SU-DHL-6 (cell line): ENCODE results near the gene SPRY2.

Experiments used
- H2AFZ ChIP-seq: fragments of 200-600 bp; sonication (generic); 2 replicates; pipeline ENCODE4 v1.6.1; 2014; ENCODE audit warnings: low read depth, mild to moderate bottlenecking, moderate library complexity, mixed read lengths, antibody characterized with exemption, low read length; ENCODE audit not compliant: severe bottlenecking
- H3F3A ChIP-seq: fragments of 200-600 bp; shearing (Covaris generic); 2 replicates; pipeline ENCODE4 v1.6.0; 2016; ENCODE audit warnings: antibody characterized with exemption, mild to moderate bottlenecking; ENCODE audit not compliant: insufficient read depth
- H3K27ac ChIP-seq: fragments of 200-600 bp; sonication (generic); 2 replicates; pipeline ENCODE4 v1.5.1; 2016; ENCODE audit warnings: low read depth, mild to moderate bottlenecking, low read length, moderate library complexity, mixed read lengths
- H3K27me3 ChIP-seq: fragments of 200-600 bp; sonication (generic), shearing (Covaris generic); 2 replicates; pipeline ENCODE4 v1.6.0; 2014; ENCODE audit warnings: mild to moderate bottlenecking, low read length
- H3K36me3 ChIP-seq: fragments of 200-600 bp; sonication (generic); 2 replicates; pipeline ENCODE4 v1.6.1; 2014; ENCODE audit warnings: mild to moderate bottlenecking, low read length, mixed read lengths
- H3K4me2 ChIP-seq: fragments of 300-600, 200-600 bp; shearing (Covaris generic), sonication (generic); 2 replicates; pipeline ENCODE4 v1.6.0; 2014; ENCODE audit warnings: low read length, low read depth, mild to moderate bottlenecking; ENCODE audit not compliant: poor library complexity, severe bottlenecking
- H3K4me3 ChIP-seq: fragments of 200-600 bp; sonication (generic); 2 replicates; pipeline ENCODE4 v1.5.1; 2014; ENCODE audit warnings: antibody characterized with exemption, low read length, mild to moderate bottlenecking, mixed read lengths; ENCODE audit not compliant: insufficient read depth, poor library complexity, severe bottlenecking
- H3K79me2 ChIP-seq: fragments of 200-600 bp; sonication (generic); 2 replicates; pipeline ENCODE4 v1.6.1; 2014; ENCODE audit warnings: mild to moderate bottlenecking, low read length, moderate library complexity; ENCODE audit not compliant: insufficient read depth
- H3K9ac ChIP-seq: fragments of 200-600 bp; sonication (generic); 2 replicates; pipeline ENCODE4 v1.7.0; 2014; ENCODE audit warnings: mild to moderate bottlenecking, low read length
- H3K9me2 ChIP-seq: fragments of 200-600 bp; sonication (generic); replicated peaks from 2 replicates; pipeline ENCODE4 v1.6.1; 2014; ENCODE audit warnings: low read length; ENCODE audit not compliant: insufficient read depth
- H3K9me3 ChIP-seq: fragments of 200-600 bp; sonication (generic); 2 replicates; pipeline ENCODE4 v1.6.1; 2014; ENCODE audit warnings: low read length, mixed read lengths; ENCODE audit not compliant: insufficient read depth
- H4K20me1 ChIP-seq: fragments of 200-600 bp; sonication (generic); 2 replicates; pipeline ENCODE4 v1.6.1; 2014; ENCODE audit warnings: low read depth, mild to moderate bottlenecking, antibody characterized with exemption, low read length, moderate library complexity, mixed read lengths
- EZH2phosphoT487 ChIP-seq: fragments of 200-600 bp; sonication (generic), shearing (Covaris generic); conservative IDR thresholded peaks from 2 replicates; pipeline ENCODE4 v1.6.1; 2018; ENCODE audit warnings: mild to moderate bottlenecking, antibody characterized with exemption, low read length, moderate library complexity, mixed read lengths
- TF ChIP-seq, protein P1 (sequence below): fragments of 200-600 bp; sonication (generic); IDR thresholded peaks from one replicate; pipeline ENCODE4 v1.5.1; 2017; ENCODE audit warnings: antibody characterized with exemption, mild to moderate bottlenecking, low read length, moderate library complexity; ENCODE audit not compliant: insufficient read depth, poor library complexity, severe bottlenecking

SPRY2 gene

DNA sequence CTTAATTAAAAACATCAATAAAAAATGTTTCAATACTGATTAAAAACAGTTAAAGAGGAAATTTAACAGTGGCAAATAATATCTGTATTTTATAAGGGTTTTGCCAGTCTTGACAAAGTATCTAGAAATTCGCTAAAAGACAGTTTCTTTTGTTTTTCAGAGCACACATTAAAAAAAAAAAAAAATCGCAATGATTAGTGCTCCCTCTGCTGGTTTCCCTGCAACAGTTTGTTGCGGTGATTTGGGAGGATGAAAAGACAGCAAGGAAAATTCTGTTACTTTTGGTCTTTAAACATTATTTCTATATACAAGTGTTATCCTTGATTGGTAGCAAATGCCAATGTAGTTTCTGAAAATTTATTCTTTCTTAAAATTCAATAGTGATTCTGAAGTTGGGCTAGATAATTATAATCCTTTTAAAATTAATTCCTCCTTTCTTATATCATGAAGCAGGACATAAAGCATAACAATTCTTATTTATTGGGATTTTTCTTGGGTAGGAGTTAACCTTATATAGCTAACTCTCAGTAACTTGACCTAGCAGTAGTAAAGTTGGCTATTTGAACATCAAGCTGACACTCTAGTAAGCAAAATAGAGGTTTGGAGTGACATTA lies 23.1 kb upstream of the SPRY2 start:
- H3K9ac ChIP-seq: no peak overlapping the region

GRCh38 chr13:80362481-80362880 lies 21.6 kb upstream of the SPRY2 start:
- Histone ChIP-seq H3K27me3 (no peaks in the 10 kb centered on the region), H3K9me2 (no peaks in the 10 kb centered on the region), H3F3A (no peaks in the 10 kb centered on the region), H3K4me3 (no peak overlapping the region), H3K9ac (no peak overlapping the region), H4K20me1 (no peaks in the 10 kb centered on the region), H3K79me2 (no peaks in the 10 kb centered on the region), H3K36me3 (no peaks in the 10 kb centered on the region), H3K27ac (no peak overlapping the region), H3K9me3 (no peaks in the 10 kb centered on the region), H2AFZ (no peak overlapping the region), H3K4me2 (no peak overlapping the region)
- no peak for TF ChIP-seq EZH2phosphoT487
- TF ChIP-seq, protein P1, sequence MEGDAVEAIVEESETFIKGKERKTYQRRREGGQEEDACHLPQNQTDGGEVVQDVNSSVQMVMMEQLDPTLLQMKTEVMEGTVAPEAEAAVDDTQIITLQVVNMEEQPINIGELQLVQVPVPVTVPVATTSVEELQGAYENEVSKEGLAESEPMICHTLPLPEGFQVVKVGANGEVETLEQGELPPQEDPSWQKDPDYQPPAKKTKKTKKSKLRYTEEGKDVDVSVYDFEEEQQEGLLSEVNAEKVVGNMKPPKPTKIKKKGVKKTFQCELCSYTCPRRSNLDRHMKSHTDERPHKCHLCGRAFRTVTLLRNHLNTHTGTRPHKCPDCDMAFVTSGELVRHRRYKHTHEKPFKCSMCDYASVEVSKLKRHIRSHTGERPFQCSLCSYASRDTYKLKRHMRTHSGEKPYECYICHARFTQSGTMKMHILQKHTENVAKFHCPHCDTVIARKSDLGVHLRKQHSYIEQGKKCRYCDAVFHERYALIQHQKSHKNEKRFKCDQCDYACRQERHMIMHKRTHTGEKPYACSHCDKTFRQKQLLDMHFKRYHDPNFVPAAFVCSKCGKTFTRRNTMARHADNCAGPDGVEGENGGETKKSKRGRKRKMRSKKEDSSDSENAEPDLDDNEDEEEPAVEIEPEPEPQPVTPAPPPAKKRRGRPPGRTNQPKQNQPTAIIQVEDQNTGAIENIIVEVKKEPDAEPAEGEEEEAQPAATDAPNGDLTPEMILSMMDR: no peak

More for the DNA sequence above, 23.1 kb upstream of the SPRY2 start:
- H3K4me3 ChIP-seq: no peak overlapping the region
- no peaks in the 10 kb centered on the region for H3K36me3 ChIP-seq
- no peak for TF ChIP-seq EZH2phosphoT487
- TF ChIP-seq, protein P1: peak; percentile 48
- no peaks in the 10 kb centered on the region for H3K9me2 ChIP-seq
- H3K27ac ChIP-seq: no peak overlapping the region
- no peak overlapping the region for H3K4me2 ChIP-seq
- H4K20me1 ChIP-seq: no peaks in the 10 kb centered on the region
- no peaks in the 10 kb centered on the region for H3F3A ChIP-seq
- no peaks in the 10 kb centered on the region for H3K79me2 ChIP-seq
- H3K9me3 ChIP-seq: no peaks in the 10 kb centered on the region
- H3K27me3 ChIP-seq: no peaks in the 10 kb centered on the region
- no peak overlapping the region for H2AFZ ChIP-seq

DNA sequence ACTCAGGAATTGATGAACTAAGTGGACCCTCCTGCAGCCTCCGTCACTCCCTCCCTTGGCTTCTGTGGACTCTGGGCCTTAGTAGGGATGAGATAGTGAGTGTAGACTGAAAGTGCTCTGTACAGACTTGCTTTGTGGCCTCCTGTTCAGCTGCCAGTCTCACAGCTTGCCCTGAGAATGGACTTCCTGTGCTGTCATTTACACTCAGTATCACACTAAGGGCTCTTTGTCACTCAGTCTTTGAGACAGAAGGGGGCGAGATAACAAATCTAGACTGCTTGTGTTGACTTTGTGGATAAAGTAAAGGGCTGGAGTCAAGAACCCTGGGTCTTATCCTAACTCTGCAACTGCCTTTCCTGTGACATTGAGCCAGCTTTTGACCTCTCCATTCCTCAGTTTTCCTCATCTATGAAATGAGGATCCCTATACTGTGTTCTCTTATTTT lies 21.0 kb upstream of the SPRY2 start:
- Histone ChIP-seq H3K9me3 (no peaks in the 10 kb centered on the region), H3K79me2 (no peaks in the 10 kb centered on the region), H3F3A (no peaks in the 10 kb centered on the region), H3K9me2 (no peaks in the 10 kb centered on the region), H3K9ac (no peak overlapping the region), H3K36me3 (no peaks in the 10 kb centered on the region), H3K27me3 (no peaks in the 10 kb centered on the region), H3K4me3 (no peak overlapping the region), H3K27ac (no peak overlapping the region), H3K4me2 (no peak overlapping the region), H4K20me1 (no peaks in the 10 kb centered on the region), H2AFZ (no peak overlapping the region)
- no peak for TF ChIP-seq EZH2phosphoT487
- TF ChIP-seq, protein P1: no peak

DNA sequence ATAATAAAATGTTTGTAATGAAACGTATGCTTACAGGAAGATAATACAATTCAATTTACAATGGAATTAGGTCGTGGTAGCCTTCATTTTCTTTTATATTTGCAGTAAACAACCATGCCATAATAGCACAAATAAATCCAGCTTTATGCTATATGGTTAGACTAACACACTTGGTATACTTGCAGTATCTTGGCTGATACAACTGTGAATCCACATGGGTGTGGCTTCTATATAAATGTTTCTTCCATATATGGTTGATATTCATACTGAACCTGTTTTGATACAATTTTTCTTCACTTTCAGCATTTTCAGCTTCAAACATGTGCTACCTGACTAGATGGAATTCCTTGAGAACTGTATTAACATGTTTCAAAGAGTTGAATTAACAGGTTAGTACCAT lies 20.4 kb upstream of the SPRY2 start:
- Histone ChIP-seq H2AFZ (no peak overlapping the region), H3K4me2 (no peak overlapping the region)

More for the DNA sequence above, 20.4 kb upstream of the SPRY2 start:
- Histone ChIP-seq H3K9me3 (no peaks in the 10 kb centered on the region), H4K20me1 (no peaks in the 10 kb centered on the region), H3K27me3 (no peaks in the 10 kb centered on the region), H3K9me2 (no peaks in the 10 kb centered on the region), H3F3A (no peaks in the 10 kb centered on the region), H3K9ac (no peak overlapping the region), H3K79me2 (no peaks in the 10 kb centered on the region), H3K27ac (no peak overlapping the region), H3K36me3 (no peaks in the 10 kb centered on the region), H3K4me3 (no peak overlapping the region)
- no peak for TF ChIP-seq EZH2phosphoT487
- TF ChIP-seq, protein P1: no peak
